MM.1S (cell line): ENCODE results near the gene RADIL.

Source experiments
- DNase-seq: peaks from one replicate; pipeline ENCODE4 v3.0.0-alpha.2; 2015
- H2AFZ ChIP-seq: fragments of 300-600 bp; sonication (generic); 2 replicates; pipeline ENCODE4 v1.6.0; 2016; ENCODE audit warnings: antibody characterized with exemption, low read length
- H3F3A ChIP-seq: fragments of 300-600 bp; sonication (generic); 2 replicates; pipeline ENCODE4 v1.6.1; 2016; ENCODE audit warnings: mild to moderate bottlenecking, antibody characterized with exemption, low read length, moderate library complexity, mixed read lengths; ENCODE audit not compliant: insufficient read depth
- H3K27ac ChIP-seq: fragments of 300-600 bp; sonication (generic); 2 replicates; pipeline ENCODE4 v1.5.1; 2016; ENCODE audit warnings: mild to moderate bottlenecking, low read length
- H3K27me3 ChIP-seq: fragments of 300-600 bp; sonication (generic); replicated peaks from 2 replicates; pipeline ENCODE4 v1.6.0; 2016; ENCODE audit warnings: low read length; ENCODE audit not compliant: insufficient read depth
- H3K36me3 ChIP-seq: fragments of 300-600 bp; sonication (generic); replicated peaks from 2 replicates; pipeline ENCODE4 v1.6.1; 2016; ENCODE audit warnings: mild to moderate bottlenecking, low read length, mixed read lengths; ENCODE audit not compliant: insufficient read depth
- H3K4me1 ChIP-seq: fragments of 300-600 bp; sonication (generic); 2 replicates; pipeline ENCODE4 v1.6.1; 2016; ENCODE audit warnings: low read length, mixed read lengths
- H3K4me2 ChIP-seq: fragments of 300-600 bp; sonication (generic); 2 replicates; pipeline ENCODE4 v1.6.0; 2016; ENCODE audit warnings: low read depth, low read length
- H3K4me3 ChIP-seq: fragments of 300-600 bp; sonication (generic); 2 replicates; pipeline ENCODE4 v1.5.1; 2016; ENCODE audit warnings: low read length, mixed read lengths
- H3K79me2 ChIP-seq: fragments of 300-600 bp; sonication (generic); 2 replicates; pipeline ENCODE4 v1.6.1; 2016; ENCODE audit warnings: mixed run types, low read length, mixed read lengths
- H3K9ac ChIP-seq: fragments of 300-600 bp; sonication (generic); 2 replicates; pipeline ENCODE4 v1.6.1; 2016; ENCODE audit warnings: low read length, mixed read lengths
- H3K9me2 ChIP-seq: fragments of 300-600 bp; sonication (generic); replicated peaks from 2 replicates; pipeline ENCODE4 v1.6.1; 2016; ENCODE audit warnings: mild to moderate bottlenecking, low read length, mixed read lengths; ENCODE audit not compliant: insufficient read depth
- H3K9me3 ChIP-seq: fragments of 300-600 bp; sonication (generic); replicated peaks from 2 replicates; pipeline ENCODE4 v1.6.1; 2016; ENCODE audit warnings: mild to moderate bottlenecking, low read length, mixed read lengths; ENCODE audit not compliant: insufficient read depth
- H4K20me1 ChIP-seq: fragments of 300-600 bp; sonication (generic); 2 replicates; pipeline ENCODE4 v1.6.1; 2016; ENCODE audit warnings: mild to moderate bottlenecking, low read length, moderate library complexity, mixed read lengths; ENCODE audit not compliant: insufficient read depth
- EZH2 ChIP-seq: fragments of 300-600 bp; sonication (generic); optimal IDR thresholded peaks from 2 replicates; pipeline ENCODE3; 2017; ENCODE audit warnings: low read depth, mild to moderate bottlenecking, antibody characterized with exemption, low read length, mixed read lengths
- EZH2phosphoT487 ChIP-seq: fragments of 300-600 bp; sonication (generic); IDR thresholded peaks from 2 replicates; pipeline ENCODE4 v1.6.1; 2018; ENCODE audit warnings: antibody characterized with exemption, low read length
- TF ChIP-seq, protein P1 (sequence below): fragments of 300-600 bp; sonication (generic); IDR thresholded peaks from 2 replicates; pipeline ENCODE4 v1.5.1; 2016; ENCODE audit warnings: antibody characterized with exemption, low read length, mixed read lengths

RADIL gene

DNA sequence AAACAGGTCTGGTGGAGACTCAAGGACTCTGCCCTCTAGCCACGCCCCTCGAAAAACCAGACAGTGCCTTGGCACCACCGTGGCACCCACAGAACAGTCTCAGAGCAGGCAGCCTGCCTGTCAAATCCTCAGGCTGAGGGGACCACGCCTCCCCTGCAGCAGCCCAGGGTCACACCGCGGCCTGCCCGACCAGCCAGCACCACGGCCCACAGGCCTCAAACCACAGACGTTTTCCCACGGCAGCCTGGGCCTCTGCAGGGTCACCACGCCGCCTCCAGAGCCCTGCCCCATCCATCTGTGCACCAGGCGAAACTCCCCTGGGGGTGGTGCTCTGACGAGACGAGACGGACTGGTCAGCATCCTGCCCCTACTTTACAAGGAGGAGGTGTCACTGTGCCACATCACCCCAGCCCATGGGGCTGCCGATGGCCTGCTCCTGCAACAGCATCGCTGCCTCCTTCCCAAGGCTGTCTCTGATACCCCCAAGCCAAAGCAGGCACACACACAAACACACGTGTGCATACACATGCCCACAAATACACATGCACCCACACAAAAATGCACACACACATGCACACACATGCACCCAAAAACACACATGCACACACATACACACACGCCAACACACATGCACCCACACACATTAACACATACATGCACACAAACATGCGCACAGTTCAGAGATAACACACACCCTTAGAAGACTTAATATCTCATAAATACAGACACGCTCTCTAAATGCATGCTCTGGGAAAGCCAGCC lies 46.3 kb downstream of the RADIL start:
- Histone ChIP-seq H2AFZ (no peak overlapping the region), H4K20me1 (no peaks in the 10 kb centered on the region), H3F3A (no peaks in the 10 kb centered on the region), H3K79me2 (no peaks in the 10 kb centered on the region), H3K9ac (no peak overlapping the region), H3K4me3 (no peak overlapping the region), H3K9me2 (no peaks in the 10 kb centered on the region), H3K9me3 (no peaks in the 10 kb centered on the region), H3K4me2 (no peak overlapping the region), H3K27ac (no peak overlapping the region), H3K27me3 (peaks cover 63% of the 10 kb centered on the region), H3K36me3 (no peaks in the 10 kb centered on the region), H3K4me1 (no peaks in the 10 kb centered on the region)
- no peak for TF ChIP-seq EZH2
- TF ChIP-seq EZH2phosphoT487 = no peak
- TF ChIP-seq, protein P1, sequence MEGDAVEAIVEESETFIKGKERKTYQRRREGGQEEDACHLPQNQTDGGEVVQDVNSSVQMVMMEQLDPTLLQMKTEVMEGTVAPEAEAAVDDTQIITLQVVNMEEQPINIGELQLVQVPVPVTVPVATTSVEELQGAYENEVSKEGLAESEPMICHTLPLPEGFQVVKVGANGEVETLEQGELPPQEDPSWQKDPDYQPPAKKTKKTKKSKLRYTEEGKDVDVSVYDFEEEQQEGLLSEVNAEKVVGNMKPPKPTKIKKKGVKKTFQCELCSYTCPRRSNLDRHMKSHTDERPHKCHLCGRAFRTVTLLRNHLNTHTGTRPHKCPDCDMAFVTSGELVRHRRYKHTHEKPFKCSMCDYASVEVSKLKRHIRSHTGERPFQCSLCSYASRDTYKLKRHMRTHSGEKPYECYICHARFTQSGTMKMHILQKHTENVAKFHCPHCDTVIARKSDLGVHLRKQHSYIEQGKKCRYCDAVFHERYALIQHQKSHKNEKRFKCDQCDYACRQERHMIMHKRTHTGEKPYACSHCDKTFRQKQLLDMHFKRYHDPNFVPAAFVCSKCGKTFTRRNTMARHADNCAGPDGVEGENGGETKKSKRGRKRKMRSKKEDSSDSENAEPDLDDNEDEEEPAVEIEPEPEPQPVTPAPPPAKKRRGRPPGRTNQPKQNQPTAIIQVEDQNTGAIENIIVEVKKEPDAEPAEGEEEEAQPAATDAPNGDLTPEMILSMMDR = no peak
- DNase-seq = no peak

DNA sequence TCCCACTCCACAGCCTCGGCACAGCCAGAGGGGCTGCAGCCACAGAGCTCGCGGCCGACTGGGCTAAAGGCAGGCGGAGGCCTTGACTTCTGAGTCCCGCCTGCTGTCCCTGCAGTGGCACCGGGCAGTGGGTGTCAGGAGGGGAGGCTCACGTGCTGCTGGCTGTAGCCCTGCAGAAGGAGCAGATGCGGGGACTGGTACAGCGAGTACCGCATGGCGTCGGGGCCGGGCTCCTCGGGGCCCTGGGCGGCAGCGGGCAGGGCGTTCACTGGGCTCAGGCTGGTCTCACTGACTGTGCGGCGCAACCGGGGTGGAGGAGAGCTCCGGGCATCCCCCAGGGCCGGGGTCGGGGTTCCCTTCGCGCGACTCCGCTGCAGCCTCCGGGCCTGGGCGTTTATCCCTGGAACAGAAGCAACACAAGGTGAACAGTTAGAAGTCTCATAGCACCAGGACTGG lies 47.3 kb downstream of the RADIL start:
- Histone ChIP-seq H4K20me1 (no peaks in the 10 kb centered on the region), H3K27ac (no peak overlapping the region), H3K27me3 (peaks cover 59% of the 10 kb centered on the region), H3K36me3 (no peaks in the 10 kb centered on the region), H3K9ac (no peak overlapping the region), H3K9me2 (no peaks in the 10 kb centered on the region), H3K9me3 (no peaks in the 10 kb centered on the region), H3K79me2 (no peaks in the 10 kb centered on the region), H3K4me2 (no peak overlapping the region), H2AFZ (no peak overlapping the region), H3K4me1 (no peaks in the 10 kb centered on the region), H3K4me3 (no peak overlapping the region), H3F3A (no peaks in the 10 kb centered on the region)
- no peak for DNase-seq
- TF ChIP-seq EZH2phosphoT487 = no peak

DNA sequence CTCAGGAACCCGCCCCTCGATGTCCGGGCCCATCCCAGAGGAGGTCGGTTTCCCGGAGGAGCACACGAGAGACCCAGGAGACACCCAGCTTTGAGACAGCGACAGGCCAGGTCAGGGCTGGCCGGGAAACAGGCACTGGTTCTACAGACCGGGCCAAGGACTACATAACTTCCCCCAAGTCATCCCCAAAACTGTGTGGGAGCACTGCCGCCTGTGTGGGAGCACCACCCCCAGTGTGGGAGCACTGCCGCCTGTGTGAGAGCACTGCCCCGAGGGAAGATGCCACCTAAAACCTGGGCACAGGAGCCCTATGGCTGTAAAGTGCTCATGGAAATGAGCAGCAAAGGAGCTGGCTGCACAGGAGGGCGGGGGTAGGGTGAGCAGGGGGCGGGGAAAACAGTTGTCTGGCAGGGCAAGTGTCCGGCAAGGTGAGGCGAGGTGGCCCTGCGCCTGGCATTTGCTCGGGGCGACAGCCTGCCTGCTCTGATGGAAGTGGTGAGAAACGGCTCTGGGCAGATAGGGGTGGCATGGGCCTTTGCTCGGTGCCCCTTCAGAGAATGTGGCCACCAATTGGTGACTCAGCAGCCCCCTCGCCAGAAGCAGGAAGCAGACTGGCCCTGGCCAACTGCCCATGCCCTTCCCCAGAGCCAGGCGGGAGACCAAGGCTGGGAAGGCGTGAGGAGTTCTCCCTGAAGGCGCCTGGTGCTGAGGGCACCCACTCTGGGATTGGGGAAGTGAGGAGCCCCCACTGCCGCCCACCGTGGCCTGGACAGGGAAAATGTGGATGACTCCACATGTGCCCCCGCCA lies 47.9 kb downstream of the RADIL start:
- H3K9me3 ChIP-seq = no peaks in the 10 kb centered on the region
- H3F3A ChIP-seq = no peaks in the 10 kb centered on the region
- H3K4me1 ChIP-seq = no peaks in the 10 kb centered on the region
- no peak overlapping the region for H3K9ac ChIP-seq
- H3K27ac ChIP-seq = no peak overlapping the region
- no peaks in the 10 kb centered on the region for H3K79me2 ChIP-seq
- TF ChIP-seq EZH2 = no peak
- TF ChIP-seq EZH2phosphoT487 = no peak
- TF ChIP-seq, protein P1 = no peak
- no peaks in the 10 kb centered on the region for H4K20me1 ChIP-seq
- H3K27me3 ChIP-seq = peaks cover 59% of the 10 kb centered on the region
- no peak overlapping the region for H2AFZ ChIP-seq
- no peak overlapping the region for H3K4me3 ChIP-seq
- no peak for DNase-seq
- no peak overlapping the region for H3K4me2 ChIP-seq
- H3K9me2 ChIP-seq = no peaks in the 10 kb centered on the region
- no peaks in the 10 kb centered on the region for H3K36me3 ChIP-seq
